Mucosa of descending colon (tissue), 3 donors: ENCODE measurements around the gene RGS17. TPM values are rescaled to one million over a fixed set of nuclear protein-coding genes. Genes with fewer than 3 reads are reported as not detected.

ENCODE experiments used
- ATAC-seq: fragments of 200-7000 bp; cut with Tn5 transposase; one replicate; pipeline ENCODE4 v1.9.1; 2020; ENCODE audit warnings: mild to moderate bottlenecking, moderate library complexity
- DNase-seq, 3 donors: peaks; one replicate each; pipeline ENCODE4 v3.0.0-alpha.2; 2020
- H3K36me3 ChIP-seq: fragments of 200-600 bp; one replicate; pipeline ENCODE4 v1.8.0; 2021; ENCODE audit warnings: low read depth, mild to moderate bottlenecking
- H3K4me1 ChIP-seq: fragments of 200-600 bp; one replicate; pipeline ENCODE4 v1.8.0; 2021; ENCODE audit warnings: low read depth, mild to moderate bottlenecking
- H3K4me3 ChIP-seq: fragments of 200-600 bp; one replicate; pipeline ENCODE4 v1.8.0; 2021; ENCODE audit warnings: mild to moderate bottlenecking
- H3K9me3 ChIP-seq: fragments of 200-600 bp; one replicate; pipeline ENCODE4 v1.8.0; 2021; ENCODE audit warnings: mild to moderate bottlenecking
- intact Hi-C, 2 donors: fragments of 100-400 bp; cut with DNase I in 1 of 2; cut with micrococcal nuclease in 1 of 2; formaldehyde crosslinking; loops; one replicate each; pipeline versions ENCODE4 v1.11.0 to v1.11.1; 2022; cut with DNase I, micrococcal nuclease
- total RNA-seq, 3 donors: library from RNA; stranded (reverse); fragmentation: NEBNext Ultra II Directional in 2 of 3; extraction: Animal tissue kit (Norgen Biotek cat#: 25700) in 2 of 3; gene quantifications; one replicate each; pipeline versions ENCODE4 v1.2.1 to v1.2.4, GENCODE V29; 2021 to 2023
- TF ChIP-seq, protein P1 (sequence below): fragments of 200-600 bp; IDR thresholded peaks from one replicate; pipeline ENCODE4 v1.8.0; 2022; ENCODE audit warnings: antibody characterized with exemption, mild to moderate bottlenecking
- donor health status: DM: no; HTN: no; CAD: no; lungs with moderate emphysema.
- donor health status: DM: no; HTN: no; CAD: no.
- donor health status: DM: no; HTN: yes; CAD: no.

RGS17 gene
- total RNA-seq, 3 donors from 2014 or later = 0.28 to 0.43 (median 0.43) TPM

GRCh38 chr6:153162646-153163045 is 31.6 kb upstream of the RGS17 start:
- no peak for ATAC-seq
- Histone ChIP-seq H3K4me3 (no peak overlapping the region), H3K9me3 (no peaks in the 10 kb centered on the region), H3K36me3 (no peaks in the 10 kb centered on the region), H3K4me1 (no peaks in the 10 kb centered on the region)
- TF ChIP-seq, protein P1, sequence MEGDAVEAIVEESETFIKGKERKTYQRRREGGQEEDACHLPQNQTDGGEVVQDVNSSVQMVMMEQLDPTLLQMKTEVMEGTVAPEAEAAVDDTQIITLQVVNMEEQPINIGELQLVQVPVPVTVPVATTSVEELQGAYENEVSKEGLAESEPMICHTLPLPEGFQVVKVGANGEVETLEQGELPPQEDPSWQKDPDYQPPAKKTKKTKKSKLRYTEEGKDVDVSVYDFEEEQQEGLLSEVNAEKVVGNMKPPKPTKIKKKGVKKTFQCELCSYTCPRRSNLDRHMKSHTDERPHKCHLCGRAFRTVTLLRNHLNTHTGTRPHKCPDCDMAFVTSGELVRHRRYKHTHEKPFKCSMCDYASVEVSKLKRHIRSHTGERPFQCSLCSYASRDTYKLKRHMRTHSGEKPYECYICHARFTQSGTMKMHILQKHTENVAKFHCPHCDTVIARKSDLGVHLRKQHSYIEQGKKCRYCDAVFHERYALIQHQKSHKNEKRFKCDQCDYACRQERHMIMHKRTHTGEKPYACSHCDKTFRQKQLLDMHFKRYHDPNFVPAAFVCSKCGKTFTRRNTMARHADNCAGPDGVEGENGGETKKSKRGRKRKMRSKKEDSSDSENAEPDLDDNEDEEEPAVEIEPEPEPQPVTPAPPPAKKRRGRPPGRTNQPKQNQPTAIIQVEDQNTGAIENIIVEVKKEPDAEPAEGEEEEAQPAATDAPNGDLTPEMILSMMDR = no peak
- intact Hi-C loops = no loop called here
- no peak for DNase-seq

DNA sequence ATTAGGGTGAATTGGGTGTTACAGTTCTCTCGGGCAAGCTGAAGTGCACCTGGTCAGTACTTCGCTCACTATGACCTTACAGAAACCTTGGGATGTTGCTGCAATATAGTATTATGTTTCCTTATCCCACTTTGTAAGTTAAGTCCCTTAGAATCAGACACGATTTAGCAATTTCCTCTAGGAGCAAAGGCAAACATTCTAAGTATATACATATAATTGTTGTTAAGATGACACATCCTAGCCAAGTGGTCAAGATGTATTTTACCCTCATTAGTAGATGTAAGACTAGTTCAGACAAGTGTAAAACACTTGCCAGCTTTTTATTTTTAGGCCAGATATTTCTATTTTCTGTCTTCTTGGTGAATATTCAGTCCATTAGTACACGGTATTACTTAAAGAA is 31.1 kb upstream of the RGS17 start:
- H3K36me3 ChIP-seq = no peaks in the 10 kb centered on the region
- TF ChIP-seq, protein P1 = no peak
- ATAC-seq = no peak
- H3K4me1 ChIP-seq = no peaks in the 10 kb centered on the region
- intact Hi-C loops = no loop called here
- H3K4me3 ChIP-seq = no peak overlapping the region
- no peak for DNase-seq
- H3K9me3 ChIP-seq = no peaks in the 10 kb centered on the region

DNA sequence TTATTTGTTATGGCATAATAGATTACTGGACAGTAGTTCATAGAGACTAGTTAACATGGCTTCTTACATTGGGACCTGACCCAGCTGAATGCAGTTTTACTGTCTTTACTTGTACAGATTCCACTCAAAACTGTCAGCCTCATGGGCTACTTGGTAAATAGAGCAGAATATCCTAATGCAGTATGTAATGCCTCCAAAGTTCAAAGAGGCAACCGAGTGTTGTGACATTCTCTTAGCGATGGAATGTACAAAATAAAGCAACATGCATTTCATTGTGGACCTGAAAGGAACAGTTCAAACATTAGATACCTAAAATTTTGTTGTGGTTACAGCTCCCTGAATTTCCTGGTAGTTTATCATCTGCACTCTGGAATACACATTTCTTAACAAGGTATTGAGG is 29.1 kb upstream of the RGS17 start:
- H3K4me3 ChIP-seq = no peak overlapping the region
- no peak for ATAC-seq
- intact Hi-C loops = no loop called here
- no peak for DNase-seq
- H3K36me3 ChIP-seq = no peaks in the 10 kb centered on the region
- H3K4me1 ChIP-seq = no peaks in the 10 kb centered on the region
- H3K9me3 ChIP-seq = no peaks in the 10 kb centered on the region
- TF ChIP-seq, protein P1 = no peak

GRCh38 chr6:153150752-153151440 is 19.8 kb upstream of the RGS17 start:
- no peak overlapping the region for H3K4me3 ChIP-seq
- intact Hi-C loops = no loop called here
- no peaks in the 10 kb centered on the region for H3K9me3 ChIP-seq
- TF ChIP-seq, protein P1 = no peak
- no peaks in the 10 kb centered on the region for H3K4me1 ChIP-seq
- ATAC-seq (peak; percentile 34), DNase-seq (no peak)
- H3K36me3 ChIP-seq = no peaks in the 10 kb centered on the region

- H3K36me3 ChIP-seq = no peaks in the 10 kb centered on the region
- TF ChIP-seq, protein P1 = no peak
- intact Hi-C loops = no loop called here
- H3K4me3 ChIP-seq = no peak overlapping the region
- no peaks in the 10 kb centered on the region for H3K9me3 ChIP-seq
- no peaks in the 10 kb centered on the region for H3K4me1 ChIP-seq
- ATAC-seq (peak; percentile 11), DNase-seq (no peak)
Measured at GRCh38 chr6:153150371-153150751, 19.3 kb upstream of the RGS17 start.

- no peak for ATAC-seq
- H3K4me3 ChIP-seq = no peak overlapping the region
- DNase-seq = no peak
- TF ChIP-seq, protein P1 = no peak
- no peaks in the 10 kb centered on the region for H3K36me3 ChIP-seq
- H3K9me3 ChIP-seq = no peaks in the 10 kb centered on the region
- intact Hi-C loops = no loop called here
- no peaks in the 10 kb centered on the region for H3K4me1 ChIP-seq
Measured at GRCh38 chr6:153149891-153150290, 18.8 kb upstream of the RGS17 start.
